Right cardiac atrium (tissue), 5 donors: Measurements from ENCODE around the gene CAMK2G. TPM values are rescaled to one million over a fixed set of nuclear protein-coding genes. Genes with fewer than 3 reads are reported as not detected.
"Not testable (repeated sequence)": the region's sequence is repeated elsewhere in the genome, so short reads cannot be mapped to it uniquely, and the experiment has no call there.

ENCODE experiments used
- ATAC-seq, 2 donors: fragments of 200-7000 bp; cut with Tn5 transposase; one replicate each; pipeline versions ENCODE4 v1.8.0 to v1.9.1; 2020; ENCODE audit warnings: moderate library complexity in 2 of 2, mild to moderate bottlenecking in 1 of 2
- DNase-seq, 3 donors: peaks; one replicate each; pipeline ENCODE4 v3.0.0-alpha.2; 2020
- H3K27ac ChIP-seq: one replicate; pipeline ENCODE4 v1.5.1; 2013; ENCODE audit warnings: mild to moderate bottlenecking, low read length, control low read depth, moderate library complexity
- H3K27me3 ChIP-seq: one replicate; pipeline ENCODE4 v1.6.1; 2013; ENCODE audit not compliant: control insufficient read depth, insufficient read depth
- H3K4me1 ChIP-seq: one replicate; pipeline ENCODE4 v1.6.1; 2013; ENCODE audit warnings: low read length; ENCODE audit not compliant: control insufficient read depth, insufficient read depth
- H3K4me3 ChIP-seq: one replicate; pipeline ENCODE4 v1.5.1; 2013; ENCODE audit warnings: low read length, control low read depth
- H3K9me3 ChIP-seq: one replicate; pipeline ENCODE4 v1.6.1; 2013; ENCODE audit warnings: low read length; ENCODE audit not compliant: control insufficient read depth
- WGBS: extraction: QIAGEN DNeasy Blood & Tissue Kit; methylation state at CpG from one replicate; pipeline ENCODE4 v1.1.7; 2013; 5-methylcytosine and 5-hydroxymethylcytosine counted together
- intact Hi-C, 4 donors: fragments of 100-400 bp; cut with DNase I; formaldehyde crosslinking; loops; one replicate each; pipeline versions ENCODE4 v1.11.0 to v1.14.0; 2022 to 2023
- polyA plus RNA-seq: library from polyadenylated mRNA; stranded (reverse); fragments of 200-250 nt; gene quantifications from one replicate; pipeline ENCODE4 v1.2.3, GENCODE V29; 2013
- total RNA-seq, 4 donors: library from RNA; stranded (reverse); fragmentation: NEBNext Ultra II Directional; extraction: Animal tissue kit (Norgen Biotek cat#: 25700); gene quantifications; one replicate each; pipeline ENCODE4 v1.2.1, GENCODE V29; 2021
- donor health status: healthy with polysubstance abuse.
- donor health status: DM: no; HTN: yes; CAD: no.
- donor health status: DM: no; HTN: no; CAD: no.
- donor health status: DM: no; HTN: yes; CAD: no; lungs with severe emphysema.
- donor health status: DM: yes; HTN: yes; CAD: no.

The CAMK2G gene
- total and polyA plus RNA-seq, 5 donors, result 7.3 to 18.2 (median 13.2) TPM

DNA sequence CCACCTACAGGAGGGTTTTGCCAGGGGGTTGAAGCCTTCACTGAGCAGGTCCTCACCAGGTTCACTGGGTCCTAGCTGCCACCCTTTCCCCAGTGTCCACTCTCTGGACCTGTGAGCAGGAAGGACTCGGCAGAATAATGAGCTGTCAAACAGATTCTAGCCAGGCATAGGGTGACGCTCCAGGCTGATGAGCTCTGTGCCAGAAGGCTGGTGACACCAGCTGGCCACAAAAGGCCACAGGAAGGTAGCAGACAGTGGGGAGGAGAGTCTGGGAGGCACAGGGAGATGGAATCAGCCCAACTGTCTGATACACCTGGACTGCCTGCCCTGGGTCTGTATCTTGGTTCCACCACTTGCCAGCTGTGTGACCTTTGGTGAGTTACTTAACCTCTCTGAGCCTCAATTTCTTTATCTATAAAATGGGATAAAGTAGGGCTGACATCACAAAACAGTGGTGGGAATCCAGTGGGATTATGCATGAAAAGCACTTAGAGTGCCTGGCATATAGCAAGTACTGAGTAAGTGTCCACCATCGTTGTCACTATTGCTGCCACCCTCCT is 36.3 kb downstream of the CAMK2G start:
- ATAC-seq, result no peak
- intact Hi-C loops, result no loop called here
- Histone ChIP-seq H3K4me1 (no peaks in the 10 kb centered on the region), H3K27me3 (no peaks in the 10 kb centered on the region), H3K4me3 (no peak overlapping the region), H3K9me3 (no peaks in the 10 kb centered on the region), H3K27ac (no peak overlapping the region)
- WGBS, result 85% methylated on average over 3 of the region's 3 CpGs
- DNase-seq, result peak in 1 of 3 donors; percentile 13

DNA sequence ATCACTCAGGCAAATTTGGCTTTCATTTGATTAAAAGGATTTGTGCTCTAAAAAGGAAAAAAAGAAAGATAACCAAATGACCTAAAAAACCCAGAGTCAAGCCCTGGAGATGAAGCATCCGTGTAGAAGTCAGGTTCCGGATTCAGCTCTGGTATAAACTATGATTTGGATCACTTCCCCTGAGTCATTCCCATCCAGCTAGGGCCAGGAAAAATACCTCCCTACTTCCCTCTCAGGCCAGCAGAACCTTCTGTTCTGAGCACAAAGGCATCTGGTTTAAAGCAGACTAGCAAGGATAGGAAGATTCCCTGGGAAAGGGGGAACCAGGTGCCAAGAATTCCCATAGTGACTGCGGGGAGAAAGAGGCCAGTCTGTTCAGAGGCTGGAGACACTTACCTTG is 37.3 kb downstream of the CAMK2G start:
- 80% methylated on average over 3 of the region's 3 CpGs for WGBS
- ATAC-seq, result peak; percentile 44 to 84
- no peak overlapping the region for H3K27ac ChIP-seq

DNA sequence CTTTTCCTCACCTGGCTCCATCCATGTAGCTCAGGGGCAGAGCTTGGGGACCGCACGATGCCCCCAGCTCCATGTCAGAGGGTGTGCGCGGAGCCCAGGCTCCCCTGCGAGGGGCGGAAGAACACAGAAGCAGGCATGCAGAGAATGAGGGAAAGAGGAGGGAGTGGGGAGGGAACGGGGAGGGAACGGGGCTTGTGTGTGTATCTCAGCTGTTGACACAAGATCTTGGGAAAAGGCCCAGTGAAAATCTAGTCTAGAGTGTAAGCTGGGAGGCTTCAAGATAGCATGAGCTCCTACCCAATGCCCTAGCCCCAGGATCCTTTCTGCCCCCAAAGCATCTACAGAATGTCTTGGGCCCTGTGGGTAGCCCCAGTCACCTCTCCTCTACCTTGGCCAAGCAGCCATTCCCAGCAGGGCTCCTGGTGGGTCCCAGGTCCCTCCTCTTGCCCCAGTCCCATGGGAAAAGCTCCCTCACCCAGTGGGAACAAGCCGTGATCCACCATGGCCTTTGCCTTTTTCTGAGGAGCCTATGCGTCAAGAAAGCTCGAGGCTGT is 37.9 kb downstream of the CAMK2G start:
- Histone ChIP-seq H3K9me3 (no peaks in the 10 kb centered on the region), H3K27me3 (no peaks in the 10 kb centered on the region), H3K4me1 (no peaks in the 10 kb centered on the region), H3K4me3 (no peak overlapping the region), H3K27ac (no peak overlapping the region)
- 84% methylated on average over 11 of the region's 11 CpGs for WGBS
- DNase-seq (peak in 1 of 3 donors; percentile 23), ATAC-seq (peak in 1 of 2 donors; percentile 8)
- intact Hi-C loops, result no loop called here

More for the DNA sequence above, 37.3 kb downstream of the CAMK2G start:
- DNase-seq, result peak in 1 of 3 donors; percentile 15
- intact Hi-C loops, result no loop called here
- no peaks in the 10 kb centered on the region for H3K27me3 ChIP-seq
- no peaks in the 10 kb centered on the region for H3K4me1 ChIP-seq
- H3K4me3 ChIP-seq, result no peak overlapping the region
- no peaks in the 10 kb centered on the region for H3K9me3 ChIP-seq

DNA sequence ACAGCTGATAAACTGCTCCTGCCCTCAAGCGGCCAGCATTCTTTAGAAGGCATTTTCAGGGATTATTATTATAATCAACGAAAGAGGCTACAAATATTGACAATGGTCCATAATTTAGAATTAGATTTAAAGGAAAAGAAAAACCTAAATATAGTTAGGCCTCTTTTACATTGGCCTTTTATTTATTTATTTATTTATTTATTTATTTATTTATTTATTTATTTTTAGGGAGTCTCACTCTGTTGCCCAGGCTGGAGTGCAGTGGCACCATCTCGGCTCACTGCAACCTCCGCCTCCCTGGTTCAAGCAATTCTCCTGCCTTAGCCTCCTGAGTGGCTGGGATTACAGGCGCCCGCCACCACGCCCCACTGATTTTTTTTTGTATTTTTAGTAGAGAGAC is 45.3 kb downstream of the CAMK2G start:
- DNase-seq, H3K9me3 ChIP-seq, H3K27ac ChIP-seq, ATAC-seq, intact Hi-C loops, H3K27me3 ChIP-seq, H3K4me1 ChIP-seq, H3K4me3 ChIP-seq: not testable (repeated sequence)
- WGBS, result 90% methylated on average over 7 of the region's 7 CpGs

DNA sequence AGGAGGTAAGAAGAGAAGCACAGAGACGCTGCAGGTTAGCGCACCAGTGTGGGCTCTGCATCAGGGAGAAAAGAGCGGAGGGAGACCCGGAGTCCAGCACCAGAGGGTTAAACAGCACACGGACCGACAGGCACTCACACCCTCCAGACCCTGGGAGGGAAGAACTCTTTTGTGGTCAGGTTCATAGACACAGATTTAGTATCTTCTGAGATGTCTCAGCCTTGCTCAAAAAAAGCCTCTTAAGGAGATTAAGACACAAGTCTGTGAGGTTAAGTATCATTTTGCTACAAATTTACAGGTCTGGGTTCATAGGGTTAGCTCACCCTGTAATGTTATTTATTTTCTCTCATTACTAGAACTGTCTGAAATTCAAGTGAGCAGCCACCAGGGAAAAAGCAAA is 46.2 kb downstream of the CAMK2G start:
- WGBS, result 91% methylated on average over 6 of the region's 6 CpGs
- Histone ChIP-seq H3K27ac (no peak overlapping the region), H3K4me3 (no peak overlapping the region), H3K4me1 (no peaks in the 10 kb centered on the region), H3K9me3 (no peaks in the 10 kb centered on the region), H3K27me3 (no peaks in the 10 kb centered on the region)
- intact Hi-C loops, result no loop called here
- no peak for ATAC-seq
- no peak for DNase-seq

DNA sequence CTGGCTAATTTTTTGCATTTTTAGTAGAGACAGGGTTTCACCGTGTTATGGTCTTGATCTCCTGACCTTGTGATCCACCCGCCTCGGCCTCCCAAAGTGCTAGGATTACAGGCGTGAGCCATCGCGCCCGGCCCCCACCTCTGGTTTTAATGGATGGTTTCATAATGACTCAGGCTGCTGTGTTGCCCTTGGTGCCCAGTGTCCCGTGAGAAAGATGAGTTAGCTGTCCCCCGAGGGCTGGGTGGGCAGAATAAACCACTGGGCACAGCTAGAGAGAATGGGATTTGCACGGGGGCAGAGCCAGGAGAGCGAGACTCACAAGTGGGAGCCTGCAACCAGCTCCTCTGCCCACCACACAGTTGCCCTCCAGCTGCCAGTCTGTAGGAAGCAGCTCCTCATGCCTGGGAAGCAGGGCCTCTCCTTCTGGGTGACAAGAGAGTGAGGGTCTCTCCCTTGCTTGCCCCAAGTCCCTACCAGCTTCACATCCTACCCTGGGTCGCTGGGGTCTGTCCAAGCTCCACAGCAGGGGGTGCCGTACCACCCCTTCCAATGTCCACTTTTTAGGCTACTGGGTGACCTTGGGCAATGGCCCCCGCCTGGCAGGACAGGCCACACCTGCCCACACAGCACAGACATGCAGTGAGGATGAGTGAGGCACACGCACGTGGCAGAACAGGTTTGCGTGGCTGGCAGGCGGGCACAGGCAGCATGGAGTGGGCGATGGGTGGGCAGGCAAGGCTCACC is 46.8 kb downstream of the CAMK2G start:
- Histone ChIP-seq H3K4me3 (no peak overlapping the region), H3K27ac (no peak overlapping the region), H3K4me1 (no peaks in the 10 kb centered on the region), H3K27me3 (no peaks in the 10 kb centered on the region), H3K9me3 (no peaks in the 10 kb centered on the region)
- WGBS, result 93% methylated on average over 19 of the region's 19 CpGs
- ATAC-seq (no peak), DNase-seq (no peak)
- intact Hi-C loops, result no loop called here

DNA sequence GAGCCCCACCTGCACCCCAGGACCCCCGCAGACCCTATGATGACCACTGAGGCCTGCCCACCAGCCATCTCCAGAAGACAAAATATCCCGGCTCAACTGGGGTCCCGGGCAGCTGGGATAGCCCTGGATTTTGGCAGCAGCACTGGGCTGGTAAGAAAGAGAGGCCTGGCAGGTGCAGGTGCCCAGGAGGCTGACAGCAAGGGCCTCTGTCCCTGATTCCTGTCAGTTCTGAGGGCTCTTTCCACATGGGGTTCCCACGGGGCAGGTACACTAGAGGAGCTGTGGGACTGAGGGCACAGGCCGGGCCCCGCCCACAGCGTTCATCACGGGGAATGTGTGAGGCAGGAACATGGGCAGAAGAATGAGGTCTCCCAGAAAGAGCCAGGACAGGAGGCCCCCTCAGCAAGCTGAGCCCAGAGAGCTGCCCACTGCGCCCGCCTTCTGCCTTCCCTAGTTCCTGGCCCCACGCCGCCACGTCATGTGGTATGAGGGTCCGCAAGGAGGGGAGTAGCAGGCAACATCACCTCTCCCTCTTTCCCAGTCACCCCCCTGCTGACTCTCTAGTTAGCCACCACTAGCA is 50.1 kb downstream of the CAMK2G start:
- ATAC-seq (no peak), DNase-seq (no peak)
- no peak overlapping the region for H3K4me3 ChIP-seq
- no peaks in the 10 kb centered on the region for H3K4me1 ChIP-seq
- intact Hi-C loops, result no loop called here
- no peaks in the 10 kb centered on the region for H3K9me3 ChIP-seq
- H3K27ac ChIP-seq, result no peak overlapping the region
- 94% methylated on average over 14 of the region's 14 CpGs for WGBS
- H3K27me3 ChIP-seq, result no peaks in the 10 kb centered on the region

DNA sequence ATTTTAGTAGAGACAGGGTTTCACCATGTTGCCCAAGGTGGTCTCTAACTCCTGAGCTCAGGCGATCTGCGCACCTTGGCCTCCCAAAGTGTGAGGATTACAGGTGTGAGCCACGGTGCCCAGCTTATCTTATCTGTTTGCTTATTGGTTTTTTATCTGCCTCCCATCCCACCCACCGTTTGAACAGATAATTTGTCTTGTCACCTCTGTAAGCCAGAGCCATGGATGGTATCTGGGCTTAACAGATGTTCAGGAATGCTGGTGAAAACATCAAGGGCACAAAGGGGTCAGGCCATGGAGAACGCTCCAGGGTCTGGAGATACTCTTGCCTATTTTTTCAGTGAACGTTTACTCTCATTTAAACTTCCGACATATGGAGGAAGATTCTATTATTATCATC is 51.0 kb downstream of the CAMK2G start:
- no peak for ATAC-seq
- H3K27ac ChIP-seq, result no peak overlapping the region
- H3K4me3 ChIP-seq, result no peak overlapping the region
- H3K4me1 ChIP-seq, result no peaks in the 10 kb centered on the region
- intact Hi-C loops, result no loop called here
- H3K27me3 ChIP-seq, result no peaks in the 10 kb centered on the region
- WGBS, result 71% methylated on average over 7 of the region's 7 CpGs
- DNase-seq, result no peak
- no peaks in the 10 kb centered on the region for H3K9me3 ChIP-seq

DNA sequence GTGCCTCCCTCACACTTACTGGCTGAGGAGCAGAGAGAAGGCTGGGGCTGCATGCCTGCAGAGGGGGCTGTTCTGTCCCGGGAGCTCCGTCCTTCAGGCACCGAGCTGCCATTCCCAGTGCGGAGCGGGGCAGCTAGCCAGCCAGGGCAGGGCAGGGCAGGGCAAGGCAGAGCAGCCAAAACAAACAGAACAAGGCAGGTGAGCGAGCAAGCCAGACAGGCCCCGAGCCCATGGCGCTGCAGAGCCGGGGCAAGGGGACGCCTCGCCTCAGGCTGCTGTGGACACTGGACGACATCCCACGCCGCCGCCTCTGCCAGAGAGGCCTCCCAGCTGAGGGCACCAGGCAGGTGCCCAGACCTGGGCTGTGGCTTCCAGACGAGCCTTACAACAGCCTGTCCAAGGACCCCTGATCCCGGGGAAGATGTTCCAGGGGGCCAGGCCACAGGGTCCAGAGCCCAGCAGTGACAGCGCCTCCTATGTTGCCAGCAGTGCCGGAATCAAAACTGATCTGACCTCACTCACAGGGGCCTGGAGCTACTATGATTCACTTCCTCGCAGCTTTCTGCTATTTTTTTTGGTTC is 54.8 kb downstream of the CAMK2G start:
- intact Hi-C loops, result no loop called here
- no peak overlapping the region for H3K27ac ChIP-seq
- peak; percentile 13 to 50 for ATAC-seq
- H3K4me3 ChIP-seq, result no peak overlapping the region
- no peaks in the 10 kb centered on the region for H3K4me1 ChIP-seq
- H3K9me3 ChIP-seq, result no peaks in the 10 kb centered on the region
- H3K27me3 ChIP-seq, result no peaks in the 10 kb centered on the region
- peak in 2 of 3 donors; percentile 70 to 75 for DNase-seq
- 82% methylated on average over 20 of the region's 20 CpGs for WGBS

DNA sequence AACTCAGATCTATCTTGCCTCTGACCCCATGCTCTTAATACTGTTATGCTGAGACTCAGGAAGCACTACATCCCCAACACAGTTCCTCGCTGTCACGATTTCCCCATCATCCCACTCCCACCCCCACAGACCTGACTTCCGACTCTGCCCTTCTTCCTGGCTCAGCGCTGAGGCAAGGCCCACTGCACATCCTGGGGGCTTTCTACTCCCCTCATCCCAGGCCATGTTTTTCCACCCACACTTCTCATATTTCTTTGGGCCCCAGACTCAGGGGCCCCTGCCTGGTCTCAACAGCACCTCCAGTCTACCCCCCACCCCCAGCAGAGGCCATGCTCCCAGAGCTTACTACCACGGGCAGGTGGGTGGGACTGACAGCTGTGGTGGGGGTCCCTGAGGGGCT is 55.3 kb downstream of the CAMK2G start:
- no peak for ATAC-seq
- H3K4me3 ChIP-seq, result no peak overlapping the region
- 54% methylated on average over 5 of the region's 5 CpGs for WGBS
- H3K27me3 ChIP-seq, result no peaks in the 10 kb centered on the region
- H3K4me1 ChIP-seq, result no peaks in the 10 kb centered on the region
- intact Hi-C loops, result no loop called here
- DNase-seq, result no peak
- no peaks in the 10 kb centered on the region for H3K9me3 ChIP-seq
- no peak overlapping the region for H3K27ac ChIP-seq

DNA sequence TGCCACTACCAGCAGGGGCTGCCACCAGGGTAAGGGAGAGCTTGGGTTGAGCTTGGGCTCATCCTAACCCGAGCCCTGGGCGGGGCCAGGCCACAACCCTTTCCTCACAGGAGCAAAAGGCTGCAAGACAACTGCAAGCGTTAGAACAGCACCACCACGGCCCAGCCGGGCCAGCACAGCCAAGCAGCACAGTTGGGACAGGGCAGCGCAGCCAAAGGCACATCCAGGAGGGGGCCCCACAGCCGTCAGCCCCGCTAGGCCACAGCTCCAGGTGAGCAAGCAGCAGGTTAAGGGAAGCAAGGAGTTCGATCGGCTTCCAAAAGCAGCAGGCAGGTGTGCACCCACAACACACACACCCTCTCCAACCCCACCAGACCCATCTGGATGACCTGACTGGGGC is 56.0 kb downstream of the CAMK2G start:
- intact Hi-C loops, result no loop called here
- Histone ChIP-seq H3K9me3 (no peaks in the 10 kb centered on the region), H3K4me1 (no peaks in the 10 kb centered on the region), H3K27me3 (no peaks in the 10 kb centered on the region), H3K4me3 (no peak overlapping the region), H3K27ac (no peak overlapping the region)
- DNase-seq, result no peak
- WGBS, result 84% methylated on average over 10 of the region's 10 CpGs
- ATAC-seq, result no peak
